GM18909 (cell line): Measurements from ENCODE around the gene NEDD8.
A peak's percentile ranks its signal among the peaks of the same experiment; 100 is the strongest.

Experiments
- ATAC-seq: cut with Tn5 transposase; IDR thresholded peaks from one replicate; pipeline ENCODE4 v1.9.1; 2021; ENCODE audit warnings: mild to moderate bottlenecking; ENCODE audit not compliant: unreplicated experiment, poor library complexity

Gene NEDD8

DNA sequence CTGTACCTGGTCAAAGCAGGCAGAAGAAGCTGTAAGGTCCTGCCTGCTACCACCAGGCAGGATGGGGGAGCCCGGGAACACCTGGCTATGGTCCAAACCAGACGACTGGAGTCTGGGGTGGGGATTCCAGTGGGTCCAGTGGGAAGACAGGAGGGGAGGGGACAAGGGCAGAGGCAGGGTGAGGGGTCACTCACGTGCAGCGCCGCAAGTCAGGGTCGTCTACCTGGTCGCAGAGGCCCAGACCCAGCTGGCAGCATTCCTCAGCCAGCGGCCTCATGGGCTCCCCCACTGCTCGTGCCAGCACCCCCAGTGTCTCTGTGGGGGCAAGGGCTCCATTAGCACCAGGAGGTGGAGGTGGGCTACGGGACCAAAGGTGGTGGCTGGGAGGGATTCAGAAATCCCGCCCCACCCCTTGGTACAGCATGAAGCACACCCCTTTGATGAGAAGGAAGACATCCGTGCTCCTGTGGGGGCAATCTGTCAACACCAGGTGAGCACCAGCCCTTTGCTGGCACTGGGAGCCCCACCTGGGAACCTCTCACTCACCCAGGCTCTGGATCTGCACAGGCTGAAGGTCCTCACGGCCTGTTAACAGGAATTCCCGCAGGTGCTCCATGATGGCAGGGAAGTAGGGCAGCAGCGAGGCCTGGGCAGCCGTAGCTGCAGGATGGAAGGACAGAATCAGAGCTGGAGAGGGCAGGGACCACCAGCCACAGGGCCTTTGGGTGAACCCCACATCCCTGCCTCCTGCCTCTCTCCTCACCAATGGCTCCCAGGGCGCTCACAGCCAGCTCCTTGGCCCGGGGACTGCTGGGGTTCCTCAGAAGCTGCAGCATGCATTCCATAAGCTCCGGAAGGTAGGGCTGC is 47.8 kb downstream of the NEDD8 start:
- ATAC-seq: no peak

GRCh38 chr14:24183014-24183481 is 49.1 kb downstream of the NEDD8 start:
- ATAC-seq: no peak

- ATAC-seq: no peak
Measured at GRCh38 chr14:24182110-24182882, 49.9 kb downstream of the NEDD8 start.

DNA sequence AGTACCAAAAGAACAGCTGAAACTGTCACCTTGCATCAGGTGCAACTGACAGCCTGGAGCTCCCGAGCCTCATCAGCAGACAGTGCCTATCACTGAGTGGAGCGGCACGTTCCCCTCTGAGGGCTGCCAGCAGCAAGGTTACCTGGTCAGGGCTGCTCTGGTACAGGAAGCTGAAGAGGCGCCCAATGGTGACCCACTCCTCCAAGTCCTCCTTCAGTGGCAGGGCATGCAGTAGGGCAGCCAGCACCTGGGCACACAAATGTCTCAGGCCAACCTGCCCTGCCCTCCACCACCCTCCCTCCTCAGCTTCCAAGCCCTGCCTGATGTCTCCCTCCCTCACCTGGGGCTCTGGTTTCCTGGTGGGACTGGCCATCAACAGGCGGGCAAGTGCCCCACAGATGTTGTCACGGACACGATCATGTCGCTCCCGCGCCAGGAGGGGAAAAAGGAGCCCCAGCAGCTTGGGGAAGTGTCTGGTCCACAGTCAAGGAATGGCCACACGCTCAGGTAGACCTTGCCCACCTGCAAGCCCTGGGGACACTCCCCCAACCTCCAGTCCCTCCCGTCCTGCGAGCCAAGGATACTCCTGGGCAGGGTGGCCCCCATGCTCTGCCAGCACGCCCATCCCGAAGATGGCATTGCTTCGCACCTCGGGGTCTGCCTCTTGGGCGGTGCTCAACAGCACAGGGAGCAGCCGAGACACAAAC is 50.6 kb downstream of the NEDD8 start:
- ATAC-seq: no peak

- ATAC-seq: no peak
Measured at GRCh38 chr14:24179961-24180796, 52.0 kb downstream of the NEDD8 start.

DNA sequence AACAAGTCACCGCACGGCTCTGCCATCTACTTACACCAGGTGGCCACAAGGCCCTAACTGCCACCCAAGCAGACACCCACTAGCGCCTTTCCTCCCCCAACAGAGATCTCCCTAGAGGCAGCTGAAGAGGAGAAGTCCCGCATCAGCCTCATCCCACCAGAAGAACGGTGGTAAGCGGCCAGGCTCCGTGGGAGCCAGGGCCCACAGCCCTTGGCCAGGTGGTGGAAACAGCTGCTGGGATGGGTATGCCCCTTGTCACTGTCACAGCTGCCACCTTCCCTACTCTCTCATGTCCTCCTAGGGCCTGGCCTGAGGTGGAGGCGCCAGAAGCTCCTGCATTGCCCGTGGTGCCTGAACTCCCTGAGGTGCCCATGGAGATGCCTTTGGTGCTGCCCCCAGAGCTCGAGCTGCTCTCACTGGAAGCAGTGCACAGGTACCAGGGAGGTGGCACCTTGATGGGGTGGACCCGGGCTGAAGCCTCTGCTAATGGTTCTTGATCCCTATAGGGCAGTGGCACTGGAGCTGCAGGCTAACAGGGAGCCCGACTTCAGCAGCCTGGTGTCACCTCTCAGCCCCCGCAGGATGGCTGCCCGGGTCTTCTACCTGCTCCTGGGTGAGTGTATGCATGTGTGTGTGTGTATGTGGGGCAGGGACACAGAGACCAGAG is 52.7 kb downstream of the NEDD8 start:
- no peak for ATAC-seq

- no peak for ATAC-seq
Measured at GRCh38 chr14:24178399-24179178, 53.6 kb downstream of the NEDD8 start.

GRCh38 chr14:24177891-24178290 is 54.3 kb downstream of the NEDD8 start:
- ATAC-seq: no peak

DNA sequence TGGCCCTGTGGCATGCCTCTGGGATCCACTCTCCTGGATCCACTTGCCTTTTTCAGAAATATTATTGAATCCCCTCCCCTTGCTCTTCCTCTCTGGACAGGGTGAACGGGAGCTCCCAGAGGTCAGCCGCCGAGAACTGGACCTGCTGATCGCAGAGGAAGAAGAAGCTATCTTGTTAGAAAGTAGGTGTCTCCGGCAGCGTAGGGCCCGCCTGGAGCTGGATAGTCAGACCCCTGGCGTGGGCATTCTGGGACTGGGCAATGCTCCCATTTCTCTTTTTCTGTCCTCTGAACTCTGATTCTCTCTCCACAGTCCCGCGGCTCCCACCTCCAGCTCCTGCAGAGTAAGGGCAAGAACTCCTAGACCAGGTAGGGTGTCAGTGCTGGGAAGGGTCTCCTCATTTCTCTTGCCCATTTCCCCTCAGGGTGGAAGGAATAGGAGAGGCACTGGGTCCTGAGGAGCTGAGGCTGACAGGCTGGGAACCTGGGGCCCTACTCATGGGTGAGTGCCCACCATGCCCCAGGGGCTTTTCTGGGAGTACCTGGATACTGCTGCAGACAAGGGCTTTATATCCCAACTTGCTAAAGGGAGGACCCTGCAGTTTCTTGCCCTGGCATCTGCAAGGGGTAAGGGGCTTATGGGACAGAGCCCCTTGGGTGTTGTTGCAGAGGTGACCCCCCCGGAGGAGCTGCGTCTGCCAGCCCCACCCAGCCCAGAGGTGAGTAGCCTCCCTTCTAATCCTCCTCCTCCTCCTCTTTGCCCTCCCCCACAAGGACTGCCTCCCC is 54.9 kb downstream of the NEDD8 start:
- no peak for ATAC-seq

DNA sequence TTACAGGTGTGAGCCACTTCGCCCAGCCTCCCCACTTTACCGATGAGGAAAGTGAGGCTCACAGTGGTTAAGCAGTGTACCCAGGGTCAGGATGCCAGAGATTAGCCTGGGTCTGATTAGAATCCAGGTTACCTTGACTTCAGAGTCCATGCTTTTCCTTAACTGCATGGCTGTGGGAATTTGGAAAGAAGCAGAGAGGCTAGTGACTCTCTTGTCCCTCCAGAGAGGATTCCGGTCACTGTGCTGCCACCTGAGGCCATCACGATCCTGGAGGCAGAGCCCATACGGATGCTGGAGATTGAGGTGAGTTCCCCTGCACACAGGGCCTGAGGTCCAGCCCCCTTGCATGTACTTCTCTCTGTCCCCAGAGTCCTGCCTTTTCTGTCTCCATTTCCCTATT is 55.6 kb downstream of the NEDD8 start:
- ATAC-seq: no peak

DNA sequence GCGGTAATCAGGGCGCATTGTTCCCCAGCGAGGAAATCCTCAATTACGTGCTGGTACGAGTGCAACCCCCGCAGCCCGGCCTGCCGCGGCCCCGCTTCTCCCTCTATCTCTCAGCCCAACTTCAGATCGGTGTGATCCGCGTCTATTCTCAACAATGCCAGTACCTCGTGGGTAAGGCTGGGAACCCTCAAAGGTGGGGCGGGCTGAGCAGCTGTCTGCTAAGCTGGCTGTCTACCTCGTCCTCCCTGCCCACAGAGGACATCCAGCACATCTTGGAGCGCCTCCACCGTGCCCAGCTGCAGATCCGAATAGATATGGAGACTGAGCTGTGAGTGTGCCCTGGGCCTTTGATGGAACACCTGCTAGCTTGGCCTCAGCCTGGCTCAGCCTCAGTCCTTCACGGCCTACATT is 59.3 kb downstream of the NEDD8 start:
- ATAC-seq: no peak

DNA sequence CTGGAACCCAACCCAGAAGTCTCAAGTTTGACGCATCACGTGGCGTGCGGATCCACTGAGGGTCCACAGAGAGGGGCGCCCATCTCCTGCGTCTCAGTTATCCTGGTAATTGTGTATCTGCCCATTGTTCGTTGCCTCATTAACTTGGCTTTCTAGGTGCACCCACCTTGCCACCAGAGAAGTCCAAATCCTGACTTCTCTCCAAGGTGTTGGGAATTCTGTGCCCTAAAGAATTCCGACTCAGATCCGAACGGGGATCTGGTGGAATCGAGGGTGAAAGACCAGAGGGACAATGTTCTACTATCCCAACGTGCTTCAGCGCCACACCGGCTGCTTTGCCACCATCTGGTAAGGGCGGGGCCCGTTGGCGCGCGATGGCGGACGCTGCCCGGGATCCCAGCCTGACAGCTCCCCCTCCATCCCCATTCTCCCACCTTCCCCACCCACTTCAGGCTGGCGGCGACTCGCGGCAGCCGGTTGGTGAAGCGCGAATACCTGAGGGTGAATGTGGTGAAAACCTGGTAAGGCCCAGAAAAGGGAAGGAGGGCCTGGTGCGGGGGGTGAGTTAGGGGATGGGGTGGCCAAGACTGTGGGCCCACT is 59.8 kb downstream of the NEDD8 start:
- no peak for ATAC-seq

GRCh38 chr14:24171422-24172260 is 60.5 kb downstream of the NEDD8 start, which contains the start of gene REC8:
REC8 (plus strand) TSS chr14:24172080; CDS start chr14:24172553, 473 bp downstream.
- ATAC-seq: peak; percentile 90

DNA sequence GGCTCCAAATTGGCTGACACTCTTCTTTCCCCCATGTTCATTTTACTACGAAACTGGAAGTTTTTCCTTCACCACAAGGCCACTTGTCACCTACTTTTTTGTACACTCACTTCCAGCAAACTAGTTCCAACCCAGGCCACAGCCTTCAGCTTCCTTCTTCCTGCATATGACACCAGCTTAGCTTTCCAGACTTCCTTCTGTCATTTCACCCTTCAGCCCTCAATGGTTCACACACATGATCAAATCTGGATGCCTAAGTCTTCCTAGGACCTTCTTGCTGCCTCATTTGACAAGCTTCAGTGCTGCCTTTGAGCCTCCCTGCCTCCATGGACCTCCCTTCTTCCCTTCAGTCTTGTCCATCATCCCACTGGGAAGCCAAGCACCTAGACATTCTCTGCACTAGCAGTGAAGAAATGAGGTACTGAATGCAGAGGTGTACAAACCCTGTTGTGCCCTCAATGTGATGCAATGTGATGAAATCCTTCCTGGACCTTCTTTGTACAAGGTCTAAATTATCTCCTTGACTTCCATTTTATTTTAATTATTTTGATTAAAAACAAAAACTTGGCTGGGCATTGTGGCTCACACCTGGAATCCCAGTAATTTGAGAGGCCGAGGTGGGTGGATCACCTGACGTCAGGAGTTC is 64.6 kb downstream of the NEDD8 start:
- ATAC-seq: no peak
